Activated naive CD8-positive, alpha-beta T cell treated with anti-CD3 and anti-CD28 coated beads, Interleukin-2, amount 10 ng/mL, durations not matched to agents 7 days and 5 days (primary cell): Measurements from ENCODE around the gene INPP1. TPM values are rescaled to one million over a fixed set of nuclear protein-coding genes. Genes with fewer than 3 reads are reported as not detected.
A peak's percentile ranks its signal among the peaks of the same experiment; 100 is the strongest.
"Not testable (repeated sequence)": the region's sequence is repeated elsewhere in the genome, so short reads cannot be mapped to it uniquely, and the experiment has no call there.

Experiments
- ATAC-seq: fragments of 150-1000 bp; cut with Tn5 transposase; one replicate; pipeline ENCODE4 v1.10.0; 2021; ENCODE audit warnings: low read depth, moderate library complexity
- POLR2A ChIA-PET: fragments of 350-600 bp; sonication (Branson Sonifier 250); formaldehyde crosslinking; loops from one replicate; lab custom pipeline; 2021; ENCODE audit warnings: antibody characterized with exemption; lab: Charles Lee
- DNase-seq: peaks from one replicate; pipeline ENCODE4 v3.0.0; 2021
- H3K27ac Mint-ChIP-seq: one replicate; pipeline ENCODE4 v1.8.0; 2022; ENCODE audit warnings: mild to moderate bottlenecking, mixed read lengths
- H3K27me3 Mint-ChIP-seq: one replicate; pipeline ENCODE4 v1.8.0; 2022; ENCODE audit warnings: mild to moderate bottlenecking, moderate library complexity, mixed read lengths
- H3K36me3 Mint-ChIP-seq: one replicate; pipeline ENCODE4 v1.8.0; 2021; ENCODE audit warnings: mild to moderate bottlenecking, mixed read lengths
- H3K4me1 Mint-ChIP-seq: one replicate; pipeline ENCODE4 v1.8.0; 2021; ENCODE audit warnings: mixed read lengths
- H3K4me3 Mint-ChIP-seq: one replicate; pipeline ENCODE4 v1.8.0; 2022; ENCODE audit warnings: mild to moderate bottlenecking, moderate library complexity, mixed read lengths
- H3K9me3 Mint-ChIP-seq: one replicate; pipeline ENCODE4 v1.8.0; 2021; ENCODE audit warnings: mixed read lengths
- total RNA-seq, 2 experiments: library from RNA; stranded (reverse); gene quantifications; one replicate each; pipeline ENCODE4 v1.2.3, GENCODE V29; 2021

INPP1 gene
- total RNA-seq, 2 experiments from 2014 or later = 8.7 to 9.7 TPM

- not testable (repeated sequence) for H3K4me3 Mint-ChIP-seq, DNase-seq, H3K27me3 Mint-ChIP-seq, H3K9me3 Mint-ChIP-seq, ATAC-seq, H3K36me3 Mint-ChIP-seq
- H3K4me1 Mint-ChIP-seq = peaks cover 18% of the 10 kb centered on the region
- peak overlapping the region; percentile 92 for H3K27ac Mint-ChIP-seq
- POLR2A ChIA-PET = interaction anchor here (0.7 to 2.1 kb wide), 2 partner anchors 15 to 48 kb away, joined by 5 to 15 read pairs; partner anchors contain the start of gene INPP1
These were observed 15.5 kb downstream of the INPP1 start for GRCh38 chr2:190358655-190359448.

- H3K4me3 Mint-ChIP-seq = peak overlapping the region; percentile 91
- peaks cover 18% of the 10 kb centered on the region for H3K4me1 Mint-ChIP-seq
- POLR2A ChIA-PET = interaction anchor here (1.7 kb wide), 1 partner anchor 47 kb away, joined by 6 read pairs; no protein-coding TSS in a partner anchor
- peak overlapping the region; percentile 92 for H3K27ac Mint-ChIP-seq
- DNase-seq (no peak), ATAC-seq (no peak)
- peaks cover 6% of the 10 kb centered on the region for H3K36me3 Mint-ChIP-seq
- no peaks in the 10 kb centered on the region for H3K27me3 Mint-ChIP-seq
- no peaks in the 10 kb centered on the region for H3K9me3 Mint-ChIP-seq
These were observed 17.2 kb downstream of the INPP1 start for GRCh38 chr2:190360561-190360960.

- Mint-ChIP-seq H3K9me3 (no peaks in the 10 kb centered on the region), H3K27me3 (no peaks in the 10 kb centered on the region), H3K36me3 (peaks cover 6% of the 10 kb centered on the region), H3K27ac (no peak overlapping the region), H3K4me3 (peak overlapping the region; percentile 91), H3K4me1 (peaks cover 18% of the 10 kb centered on the region)
- no peak for ATAC-seq
- POLR2A ChIA-PET = interaction anchor here (1.7 kb wide), 1 partner anchor 46 kb away, joined by 6 read pairs; no protein-coding TSS in a partner anchor
- DNase-seq = no peak
These were observed 17.6 kb downstream of the INPP1 start for GRCh38 chr2:190360965-190361364.

- DNase-seq (no peak), ATAC-seq (no peak)
- POLR2A ChIA-PET = interaction anchor here (1.7 kb wide), 1 partner anchor 46 kb away, joined by 6 read pairs; no protein-coding TSS in a partner anchor
- Mint-ChIP-seq H3K36me3 (peaks cover 6% of the 10 kb centered on the region), H3K9me3 (no peaks in the 10 kb centered on the region), H3K4me1 (peaks cover 18% of the 10 kb centered on the region), H3K4me3 (no peak overlapping the region), H3K27ac (no peak overlapping the region), H3K27me3 (no peaks in the 10 kb centered on the region)
These were observed 18.2 kb downstream of the INPP1 start for GRCh38 chr2:190361572-190361971.

GRCh38 chr2:190362894-190363293 lies 19.5 kb downstream of the INPP1 start:
- Mint-ChIP-seq H3K27me3 (no peaks in the 10 kb centered on the region), H3K4me3 (no peak overlapping the region), H3K9me3 (no peaks in the 10 kb centered on the region), H3K4me1 (peaks cover 18% of the 10 kb centered on the region), H3K27ac (no peak overlapping the region), H3K36me3 (peaks cover 6% of the 10 kb centered on the region)
- POLR2A ChIA-PET = no interaction called here
- DNase-seq (no peak), ATAC-seq (no peak)

- no peak overlapping the region for H3K4me3 Mint-ChIP-seq
- no peaks in the 10 kb centered on the region for H3K27me3 Mint-ChIP-seq
- ATAC-seq (no peak), DNase-seq (no peak)
- H3K4me1 Mint-ChIP-seq = peaks cover 11% of the 10 kb centered on the region
- no peaks in the 10 kb centered on the region for H3K9me3 Mint-ChIP-seq
- peaks cover 9% of the 10 kb centered on the region for H3K36me3 Mint-ChIP-seq
- POLR2A ChIA-PET = no interaction called here
- no peak overlapping the region for H3K27ac Mint-ChIP-seq
These were observed 22.3 kb downstream of the INPP1 start for GRCh38 chr2:190365499-190366204.

- POLR2A ChIA-PET = no interaction called here
- no peaks in the 10 kb centered on the region for H3K9me3 Mint-ChIP-seq
These were observed 22.9 kb downstream of the INPP1 start for GRCh38 chr2:190366248-190366753.

GRCh38 chr2:190367091-190367490 lies 23.7 kb downstream of the INPP1 start:
- H3K4me3 Mint-ChIP-seq = no peak overlapping the region
- H3K4me1 Mint-ChIP-seq = peaks cover 8% of the 10 kb centered on the region

More at GRCh38 chr2:190366248-190366753, 22.9 kb downstream of the INPP1 start:
- DNase-seq (no peak), ATAC-seq (no peak)
- Mint-ChIP-seq H3K4me1 (peaks cover 9% of the 10 kb centered on the region), H3K27ac (no peak overlapping the region), H3K4me3 (no peak overlapping the region), H3K36me3 (peaks cover 9% of the 10 kb centered on the region), H3K27me3 (no peaks in the 10 kb centered on the region)

GRCh38 chr2:190369635-190370034 lies 26.2 kb downstream of the INPP1 start:
- POLR2A ChIA-PET = no interaction called here
- peaks cover 3% of the 10 kb centered on the region for H3K36me3 Mint-ChIP-seq
- no peaks in the 10 kb centered on the region for H3K9me3 Mint-ChIP-seq
- ATAC-seq (no peak), DNase-seq (no peak)
- no peaks in the 10 kb centered on the region for H3K27me3 Mint-ChIP-seq
- H3K27ac Mint-ChIP-seq = no peak overlapping the region
- H3K4me3 Mint-ChIP-seq = no peak overlapping the region
- H3K4me1 Mint-ChIP-seq = no peaks in the 10 kb centered on the region

More at GRCh38 chr2:190367091-190367490, 23.7 kb downstream of the INPP1 start:
- no peaks in the 10 kb centered on the region for H3K9me3 Mint-ChIP-seq
- POLR2A ChIA-PET = no interaction called here
- no peak overlapping the region for H3K27ac Mint-ChIP-seq
- H3K36me3 Mint-ChIP-seq = peaks cover 7% of the 10 kb centered on the region
- DNase-seq (no peak), ATAC-seq (no peak)
- H3K27me3 Mint-ChIP-seq = no peaks in the 10 kb centered on the region

GRCh38 chr2:190376083-190376482 lies 32.7 kb downstream of the INPP1 start:
- ATAC-seq = no peak
- DNase-seq = no peak
- Mint-ChIP-seq H3K36me3 (no peaks in the 10 kb centered on the region), H3K4me3 (no peak overlapping the region), H3K27ac (no peak overlapping the region), H3K4me1 (no peaks in the 10 kb centered on the region), H3K9me3 (no peaks in the 10 kb centered on the region), H3K27me3 (no peaks in the 10 kb centered on the region)
- POLR2A ChIA-PET = no interaction called here

GRCh38 chr2:190376591-190377245 lies 33.3 kb downstream of the INPP1 start:
- Mint-ChIP-seq H3K36me3 (no peaks in the 10 kb centered on the region), H3K9me3 (no peaks in the 10 kb centered on the region), H3K4me1 (no peaks in the 10 kb centered on the region), H3K27ac (no peak overlapping the region), H3K4me3 (no peak overlapping the region), H3K27me3 (no peaks in the 10 kb centered on the region)
- DNase-seq (no peak), ATAC-seq (no peak)
- POLR2A ChIA-PET = no interaction called here

GRCh38 chr2:190378880-190379237 lies 35.5 kb downstream of the INPP1 start:
- no peak for DNase-seq
- H3K4me1 Mint-ChIP-seq = no peaks in the 10 kb centered on the region
- no peak overlapping the region for H3K27ac Mint-ChIP-seq
- no peak for ATAC-seq
- POLR2A ChIA-PET = no interaction called here
- H3K4me3 Mint-ChIP-seq = no peak overlapping the region
- no peaks in the 10 kb centered on the region for H3K9me3 Mint-ChIP-seq
- H3K27me3 Mint-ChIP-seq = no peaks in the 10 kb centered on the region
- H3K36me3 Mint-ChIP-seq = no peaks in the 10 kb centered on the region

- no peaks in the 10 kb centered on the region for H3K27me3 Mint-ChIP-seq
- no peak overlapping the region for H3K4me3 Mint-ChIP-seq
- no peak for DNase-seq
- no peaks in the 10 kb centered on the region for H3K4me1 Mint-ChIP-seq
- H3K27ac Mint-ChIP-seq = no peak overlapping the region
- H3K9me3 Mint-ChIP-seq = no peaks in the 10 kb centered on the region
- no peak for ATAC-seq
- no peaks in the 10 kb centered on the region for H3K36me3 Mint-ChIP-seq
- POLR2A ChIA-PET = no interaction called here
These were observed 36.0 kb downstream of the INPP1 start for GRCh38 chr2:190379249-190379964.
